Stimulated activated CD4-positive, alpha-beta T cell treated with anti-CD3 and anti-CD28 coated beads, Interleukin-12 subunit alpha, Interleukin-12 subunit beta, amount 100 ng/mL, for 24 hours (primary cell): ENCODE data around the gene CDC37L1.

Source experiments
- DNase-seq, 2 experiments: peaks; one replicate each; pipeline ENCODE4 v3.0.0-alpha.2; 2020; ENCODE audit warnings: low read depth in 2 of 2

The CDC37L1 gene

DNA sequence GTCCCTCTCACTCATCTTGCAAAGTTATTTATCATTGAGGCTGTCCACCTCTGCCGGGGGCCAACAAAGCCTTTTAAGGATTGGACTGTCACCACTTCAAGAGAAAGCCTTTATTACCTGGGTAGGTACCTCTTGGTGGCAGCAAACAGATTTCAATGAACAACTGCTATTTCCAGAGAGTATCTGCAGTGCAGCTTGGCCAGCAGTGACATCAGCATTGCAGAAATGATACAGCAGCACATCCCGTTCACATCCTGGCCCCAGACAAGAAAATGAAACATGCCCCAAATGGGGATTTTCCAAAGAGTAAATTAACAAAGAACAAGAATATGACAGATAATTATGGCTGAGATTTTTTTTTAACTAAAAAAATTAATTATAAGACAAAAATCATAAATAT is 10.8 kb upstream of the CDC37L1 start:
- no peak for DNase-seq

DNA sequence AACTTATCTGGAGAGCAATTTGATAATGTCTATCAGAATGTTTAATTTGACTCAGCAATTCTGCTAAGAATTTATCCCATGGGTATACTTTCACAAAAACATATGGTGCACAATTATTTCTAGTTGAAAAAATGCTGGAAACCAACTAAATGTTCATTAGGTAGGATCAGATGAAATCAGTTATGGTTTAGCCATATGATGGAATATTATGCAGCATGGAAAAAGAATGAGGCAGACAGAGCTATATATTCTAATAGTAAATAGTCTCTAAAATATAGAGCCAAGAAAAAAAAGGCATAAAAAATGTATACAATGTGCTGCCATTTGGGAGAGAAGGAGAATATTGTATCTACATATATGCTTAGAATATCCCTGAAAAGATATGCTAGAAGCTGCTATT is 9.5 kb upstream of the CDC37L1 start:
- no peak for DNase-seq

DNA sequence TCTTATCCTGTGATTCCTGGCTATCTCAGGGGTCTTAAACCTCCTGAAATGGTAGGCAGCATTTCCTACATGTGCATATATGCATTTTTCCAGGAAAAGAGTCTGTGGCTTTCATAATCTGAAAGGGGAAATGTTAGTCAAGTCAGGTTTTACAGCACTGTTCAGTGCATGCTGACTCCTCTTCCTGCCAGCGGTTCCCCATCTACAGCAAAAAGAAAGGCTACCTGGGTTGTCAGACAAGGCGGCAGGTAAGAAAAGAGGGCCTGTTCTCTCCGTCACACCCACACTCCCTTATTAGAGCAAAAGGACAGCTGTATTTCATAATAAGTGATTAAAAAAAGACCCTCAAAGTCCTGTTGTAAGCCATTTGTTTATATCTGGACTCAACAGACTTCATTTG is 8.8 kb upstream of the CDC37L1 start:
- DNase-seq: no peak

DNA sequence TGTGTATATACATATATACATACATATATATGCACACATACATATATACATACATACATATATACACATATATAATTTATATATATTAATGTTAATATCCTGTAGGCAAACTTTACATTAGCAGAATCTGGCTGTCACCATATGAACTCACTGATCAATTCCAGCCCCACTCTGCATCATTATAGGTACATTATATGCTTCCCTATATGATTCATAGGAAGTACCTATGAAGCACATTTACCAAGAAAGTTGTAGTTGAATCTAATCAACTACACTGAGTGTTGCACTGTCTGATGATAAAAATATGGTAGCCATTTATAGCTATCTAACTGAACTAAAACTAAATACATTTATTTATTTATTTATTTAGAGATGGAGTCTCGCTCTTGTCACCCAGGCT is 7.6 kb upstream of the CDC37L1 start:
- DNase-seq: no peak

DNA sequence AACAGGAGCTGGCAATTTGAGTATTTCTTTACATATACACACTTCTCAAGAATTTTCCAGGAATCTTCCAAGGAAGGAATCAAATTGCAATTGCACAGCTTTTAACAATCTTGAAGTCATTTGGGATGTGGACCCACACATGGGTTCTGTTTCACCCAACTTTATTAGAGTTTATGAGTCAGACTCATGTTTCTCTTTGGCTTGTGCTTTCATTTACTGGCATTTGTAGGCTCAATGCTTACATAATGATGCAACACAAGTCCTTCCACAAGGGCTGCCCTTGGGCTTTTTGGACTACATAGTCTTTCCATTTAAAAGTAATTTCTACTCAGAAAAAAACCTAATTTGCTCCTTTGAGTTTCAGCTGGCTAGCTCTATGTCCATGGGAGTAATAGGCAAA is 4.6 kb upstream of the CDC37L1 start:
- no peak for DNase-seq

DNA sequence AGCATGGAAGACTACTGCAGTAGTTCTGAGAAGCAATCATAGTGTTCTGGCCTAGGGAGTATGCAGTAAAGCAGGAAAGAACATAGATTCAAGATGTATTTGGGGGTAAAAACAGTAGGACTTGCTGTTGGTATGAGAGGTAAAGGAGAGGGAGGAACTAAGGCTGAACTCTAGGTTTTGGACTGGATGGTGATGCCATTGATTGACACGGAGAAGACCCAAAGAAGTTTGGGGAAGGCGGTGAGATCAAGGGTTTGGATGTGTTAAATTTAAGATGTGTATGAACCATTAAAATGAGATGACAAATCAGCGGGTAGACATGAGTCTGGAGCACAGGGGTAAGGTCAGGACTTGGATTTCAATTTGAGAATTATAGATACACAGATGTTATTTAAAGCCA is 2.0 kb upstream of the CDC37L1 start:
- no peak for DNase-seq

DNA sequence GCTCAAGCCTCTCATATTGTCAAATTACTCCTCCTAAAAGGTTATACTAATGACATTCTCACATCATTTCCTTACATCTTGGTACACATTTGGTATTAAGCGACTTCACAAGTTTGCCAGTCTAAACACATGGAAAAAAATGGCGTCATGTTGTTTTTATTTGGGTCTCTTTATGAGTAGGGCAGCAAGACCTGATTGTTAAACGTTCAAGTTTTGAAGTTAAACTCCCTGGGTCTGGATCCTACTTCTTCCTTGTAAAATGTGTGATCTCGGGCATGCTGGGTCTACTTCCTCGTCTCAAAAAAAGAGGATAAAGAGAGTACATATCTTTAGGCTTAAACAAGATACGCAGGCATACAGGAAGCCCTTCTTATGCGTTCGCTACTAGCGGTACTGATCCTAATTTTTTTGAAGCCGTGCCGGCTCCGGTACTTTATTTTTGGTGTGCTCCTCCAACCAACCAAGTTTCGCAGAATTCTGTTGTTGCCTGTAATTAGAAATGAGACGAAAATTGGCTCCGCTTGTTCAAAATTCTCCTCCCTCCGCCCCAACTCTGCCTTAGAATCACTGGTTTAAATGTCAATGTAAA is 596 bp upstream of the CDC37L1 start:
- DNase-seq: no peak

DNA sequence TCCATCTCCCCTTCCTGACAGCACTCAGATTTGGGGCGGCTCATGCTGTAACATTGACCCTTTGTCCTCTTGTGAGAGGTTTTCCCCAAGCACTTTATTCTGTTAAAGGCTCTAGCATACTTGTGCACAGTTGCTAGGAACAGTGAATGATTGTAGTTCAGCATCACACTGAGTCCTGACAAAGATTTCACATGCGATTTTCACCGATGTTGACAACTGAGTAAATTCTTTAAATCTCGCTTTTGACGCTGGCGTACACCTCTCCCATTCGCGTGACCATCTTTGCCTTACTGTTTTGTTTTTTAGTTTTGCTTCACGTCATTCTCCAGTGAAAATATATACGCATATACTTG is 780 bp downstream of the CDC37L1 start:
- DNase-seq: no peak

DNA sequence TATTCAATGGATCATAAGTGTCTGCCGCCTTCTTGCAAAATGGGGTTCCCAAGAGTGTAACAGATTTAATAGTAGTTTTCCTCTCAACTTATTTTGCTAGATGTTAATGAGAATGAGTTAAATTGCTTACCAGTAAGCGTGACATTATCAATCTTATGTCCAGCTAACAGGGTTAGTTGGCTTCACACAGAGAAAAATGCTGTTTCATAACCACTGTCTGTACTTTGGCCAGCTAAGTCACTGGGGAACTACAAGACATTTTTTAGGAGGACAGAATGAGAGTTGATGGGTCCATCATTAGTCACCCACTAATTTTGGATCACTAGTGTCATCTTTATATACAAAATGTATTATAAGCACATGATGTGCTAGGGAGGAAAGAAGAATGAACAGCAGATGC is 1.4 kb downstream of the CDC37L1 start:
- no peak for DNase-seq

DNA sequence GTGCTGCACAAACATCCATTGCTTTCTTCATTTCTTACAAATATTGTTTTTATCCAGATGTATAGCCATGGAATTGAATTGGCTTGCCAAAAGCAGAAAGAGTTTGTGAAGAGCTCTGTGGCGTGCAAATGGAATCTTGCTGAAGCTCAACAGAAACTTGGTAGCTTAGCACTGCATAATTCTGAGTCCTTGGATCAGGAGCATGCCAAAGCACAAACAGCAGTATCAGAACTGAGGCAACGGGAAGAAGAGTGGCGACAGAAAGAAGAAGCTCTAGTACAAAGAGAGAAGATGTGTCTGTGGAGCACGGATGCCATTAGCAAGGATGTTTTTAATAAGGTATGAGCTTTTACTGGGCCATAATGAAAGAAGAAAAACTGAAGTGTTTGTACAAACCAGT is 5.5 kb downstream of the CDC37L1 start:
- no peak for DNase-seq

DNA sequence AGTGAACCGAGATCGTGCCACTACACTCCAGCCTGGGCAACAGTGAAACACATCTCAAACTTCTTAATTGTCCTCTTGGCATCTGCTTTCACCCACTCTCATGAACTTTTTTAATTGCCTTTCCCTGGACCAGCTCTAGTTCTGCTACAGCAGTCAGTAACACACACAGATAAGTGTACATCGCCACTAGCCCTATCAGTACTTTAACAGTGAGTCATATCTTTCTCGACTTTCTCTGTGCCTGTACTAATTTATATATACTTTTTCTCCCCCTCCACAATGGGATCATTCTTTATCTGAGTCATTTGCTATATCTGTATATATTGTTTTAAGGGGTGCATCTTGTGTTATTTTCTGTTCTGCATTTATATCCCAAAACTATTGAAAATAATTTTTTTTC is 6.7 kb downstream of the CDC37L1 start:
- DNase-seq: no peak

DNA sequence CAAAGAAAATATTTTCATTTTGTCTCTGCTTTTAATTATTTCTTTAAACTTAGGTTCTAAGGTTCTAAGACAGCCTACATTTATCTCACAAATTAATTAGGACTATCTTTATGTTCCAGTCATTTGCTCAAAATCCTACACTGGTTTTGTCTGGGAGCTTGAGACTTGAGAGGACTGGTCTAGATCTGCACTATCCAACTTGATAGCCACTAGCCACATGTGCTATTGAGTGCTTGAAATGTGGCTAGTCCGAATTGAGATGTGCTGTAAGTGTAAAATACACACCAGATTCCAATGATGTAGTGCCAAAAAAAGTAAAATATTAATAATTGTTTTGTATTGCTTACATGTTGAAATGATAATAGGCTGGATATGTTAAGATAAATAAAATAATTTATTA is 7.2 kb downstream of the CDC37L1 start:
- no peak for DNase-seq

DNA sequence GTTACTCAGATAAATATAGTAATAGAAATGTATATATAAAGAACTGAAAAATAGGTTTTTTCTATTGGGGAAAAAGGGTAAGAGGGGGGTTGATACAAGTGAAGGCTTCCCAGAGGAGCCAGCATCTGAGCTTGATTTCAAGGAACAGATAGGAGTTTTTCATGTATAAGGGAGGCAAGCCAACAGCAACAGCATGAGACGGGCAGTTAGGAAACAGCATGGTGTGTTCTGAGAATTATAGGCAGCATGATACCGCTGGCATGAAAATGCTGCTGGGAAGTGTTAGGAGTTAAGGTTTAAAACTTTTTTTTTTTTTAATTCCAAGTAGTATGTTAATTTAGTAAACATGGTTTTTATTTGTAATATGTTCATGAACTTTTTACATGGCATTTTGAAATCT is 9.7 kb downstream of the CDC37L1 start:
- DNase-seq: no peak

DNA sequence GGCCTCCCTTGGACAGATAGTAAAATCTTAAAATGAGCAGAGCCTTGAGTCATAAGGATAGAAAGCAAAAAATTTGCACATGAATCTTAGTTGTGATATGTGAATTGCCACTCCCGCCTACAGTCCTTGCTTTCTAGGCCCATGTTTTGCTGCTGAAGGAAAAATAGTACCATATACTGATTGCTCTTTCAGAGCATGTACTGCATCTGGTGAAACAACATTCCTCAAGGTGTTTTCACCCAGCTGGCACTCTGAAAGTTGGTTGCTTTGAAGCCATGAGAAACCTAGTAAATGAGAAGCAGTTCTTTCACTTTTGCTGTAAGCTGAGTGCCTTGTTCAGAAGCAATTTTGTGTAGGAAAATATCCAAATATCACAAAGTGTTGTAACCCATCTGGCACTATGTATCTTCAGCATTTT is 10.3 kb downstream of the CDC37L1 start:
- DNase-seq: peak in 1 of 2 experiments; percentile 14

DNA sequence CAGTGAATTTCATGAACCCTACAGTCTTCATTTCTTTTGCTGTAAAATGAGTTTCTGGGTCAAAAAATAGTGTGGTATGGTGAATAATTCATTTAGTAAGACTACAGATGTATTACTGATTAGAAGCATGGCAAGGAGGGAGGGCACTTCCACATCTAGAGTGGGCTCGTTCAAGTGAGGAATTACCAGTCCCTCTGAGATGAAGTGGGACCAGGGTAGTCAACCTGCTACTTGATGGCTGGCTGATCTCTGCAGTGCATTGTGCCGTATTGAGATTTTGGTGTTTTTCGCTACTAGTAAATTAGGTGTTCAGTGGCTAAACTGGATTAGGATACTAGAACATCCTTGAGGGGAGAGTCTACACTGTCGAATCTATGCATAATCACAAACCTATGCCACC is 10.8 kb downstream of the CDC37L1 start:
- DNase-seq: no peak

DNA sequence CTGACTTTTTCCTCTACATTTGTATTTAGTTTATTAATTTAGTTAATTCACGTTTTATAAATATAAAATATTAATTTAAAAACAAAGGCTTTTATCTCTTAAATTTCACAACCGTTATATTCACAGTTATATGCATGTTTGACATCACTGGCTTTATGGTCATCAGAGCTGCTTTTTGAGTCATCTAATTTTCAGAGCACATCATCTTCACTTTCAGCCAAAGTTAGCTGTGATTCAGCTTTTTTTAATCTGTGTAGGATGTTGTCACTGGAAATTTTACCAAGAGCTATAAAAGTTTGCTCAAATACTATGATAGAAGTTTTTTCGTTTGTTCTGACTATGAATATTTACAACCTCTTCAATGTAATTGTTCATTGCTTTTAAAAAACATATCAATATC is 12.4 kb downstream of the CDC37L1 start:
- no peak for DNase-seq

DNA sequence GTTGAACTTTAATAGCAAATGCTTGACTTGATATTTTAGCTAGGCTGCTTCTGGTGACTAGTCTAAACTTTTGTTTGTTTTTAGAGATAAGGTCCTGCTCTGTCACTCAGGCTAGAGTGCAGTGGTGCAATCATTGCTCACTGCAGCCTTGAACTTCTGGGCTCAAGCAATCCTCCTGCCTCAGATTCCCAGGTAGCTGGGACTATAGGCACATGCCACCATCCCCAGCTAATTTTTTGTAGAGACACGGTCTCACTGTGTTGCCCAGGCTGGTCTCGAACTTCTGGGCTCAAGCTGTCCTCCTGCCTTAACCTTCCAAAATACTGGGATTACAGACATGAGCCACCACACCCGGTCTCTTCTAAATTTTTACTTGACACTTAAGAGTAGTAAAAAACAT is 20.7 kb downstream of the CDC37L1 start:
- no peak for DNase-seq

DNA sequence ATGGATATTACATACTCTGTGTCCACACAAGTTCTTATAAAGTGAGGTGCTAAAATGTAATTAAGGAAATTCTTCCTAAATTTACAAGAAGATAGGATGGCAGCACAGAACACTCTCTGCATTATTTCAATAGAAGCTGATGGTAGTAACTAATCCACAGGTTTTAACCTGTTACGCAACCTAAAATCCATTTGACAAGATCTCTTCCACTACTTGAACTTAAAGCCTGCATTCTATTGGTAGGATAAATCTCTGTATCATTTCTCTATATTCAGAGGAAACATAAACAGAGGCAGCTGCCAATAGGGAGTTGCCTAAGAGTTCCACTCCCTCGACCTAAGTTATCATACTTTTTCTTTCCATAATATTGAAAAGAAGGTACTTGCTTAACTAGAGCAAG is 21.6 kb downstream of the CDC37L1 start:
- DNase-seq: no peak

DNA sequence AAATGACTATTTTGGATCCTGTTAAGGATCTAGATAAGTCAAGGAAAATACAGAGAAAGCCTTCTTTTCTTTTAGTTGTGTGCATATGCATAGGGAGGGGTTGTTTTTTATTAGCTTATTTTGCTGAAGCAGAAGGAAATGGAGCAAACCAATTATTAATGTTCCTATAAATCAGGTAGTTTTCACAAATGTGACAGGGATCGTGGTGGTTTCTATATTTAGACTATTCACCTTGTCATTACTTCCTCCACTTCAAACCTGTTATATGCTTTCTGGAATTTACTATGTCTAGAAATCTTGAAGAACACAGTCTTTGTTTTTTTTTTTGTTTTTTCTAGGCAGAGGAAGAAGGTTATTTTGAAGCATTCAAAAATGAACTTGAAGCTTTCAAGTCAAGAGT is 22.2 kb downstream of the CDC37L1 start:
- DNase-seq: no peak

DNA sequence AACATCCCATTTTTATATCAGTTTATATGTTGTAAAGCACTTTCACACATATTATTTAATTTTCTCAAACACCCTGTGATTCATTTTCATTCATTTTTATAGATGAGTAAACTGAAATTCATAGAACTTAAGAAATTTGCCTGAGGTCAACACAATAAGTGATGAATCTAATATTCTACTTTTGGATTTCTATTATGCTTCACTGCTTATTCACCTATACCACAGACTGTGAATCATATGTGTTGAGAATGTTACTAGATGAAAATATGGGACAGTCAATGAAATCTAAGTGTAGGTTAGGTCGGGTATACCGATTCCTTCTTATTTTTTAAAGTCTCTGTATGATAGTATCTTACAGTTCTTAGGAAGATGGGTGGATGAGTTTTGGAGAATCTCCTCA is 24.8 kb downstream of the CDC37L1 start:
- DNase-seq: no peak

DNA sequence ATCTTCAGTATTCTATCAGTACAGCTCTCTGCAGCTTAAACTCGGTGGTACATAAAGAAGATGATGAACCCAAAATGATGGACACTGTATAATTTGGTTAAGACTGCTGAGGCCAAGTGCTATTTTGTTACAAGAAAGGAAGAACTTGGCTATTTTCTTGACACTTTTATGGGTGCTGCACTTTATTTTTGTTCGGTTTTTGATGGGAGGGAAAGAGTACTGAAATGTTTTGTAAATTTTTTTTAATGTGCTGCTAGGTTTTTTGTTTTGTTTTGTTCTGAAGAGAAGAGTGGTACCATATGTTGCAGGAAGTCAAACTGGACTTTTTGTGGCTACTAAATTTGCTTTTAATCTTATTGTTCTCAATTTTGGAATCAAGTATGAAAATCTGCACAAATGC is 26.7 kb downstream of the CDC37L1 start:
- no peak for DNase-seq

DNA sequence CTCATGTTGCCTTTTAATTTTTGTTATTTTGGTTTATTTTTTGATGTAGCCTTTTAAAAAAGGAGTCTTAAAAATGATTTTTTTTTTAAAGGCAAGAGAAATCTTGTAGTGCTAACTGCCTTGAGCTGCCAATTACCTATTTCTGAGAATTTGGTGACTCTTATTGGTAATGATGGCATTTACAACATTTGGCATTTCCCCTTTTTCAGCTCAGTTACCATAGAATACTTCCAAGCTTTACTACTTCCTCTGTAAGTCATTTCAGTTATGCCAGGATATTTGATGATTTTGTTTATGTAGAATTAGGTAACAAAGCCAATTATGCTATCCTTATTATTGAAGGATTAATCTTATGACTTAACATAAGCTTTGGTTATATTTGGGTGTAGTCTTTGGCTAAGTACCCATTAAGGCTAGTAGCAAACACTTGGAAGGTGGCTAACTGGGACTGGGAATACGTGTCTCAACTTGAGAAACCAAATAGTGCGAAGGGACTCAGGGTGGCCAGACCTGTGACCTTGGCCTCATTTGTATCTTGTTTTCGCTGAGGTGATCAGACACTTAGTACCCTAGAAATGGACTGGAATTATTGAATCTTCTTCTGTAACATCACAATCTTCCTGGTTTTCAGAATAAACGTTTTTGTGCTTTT is 27.7 kb downstream of the CDC37L1 start:
- no peak for DNase-seq

DNA sequence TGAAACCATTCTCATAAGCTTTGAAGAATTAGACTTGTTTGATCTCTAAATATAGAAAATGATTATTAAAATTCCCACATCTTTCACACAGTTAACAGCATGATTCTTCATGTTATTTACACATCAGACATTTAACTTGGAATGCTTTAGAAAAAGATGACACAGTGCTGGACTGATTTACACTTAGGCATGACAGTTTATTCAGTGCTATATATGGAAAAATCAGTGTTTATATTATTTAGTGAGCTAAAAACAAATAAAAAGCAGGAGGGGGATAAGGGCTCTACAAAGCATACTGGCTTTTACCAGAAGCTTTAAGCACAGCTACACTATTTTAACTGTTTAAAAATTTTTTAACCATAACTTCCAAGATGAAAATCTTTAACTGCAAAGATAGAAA is 30.0 kb downstream of the CDC37L1 start:
- DNase-seq: no peak

DNA sequence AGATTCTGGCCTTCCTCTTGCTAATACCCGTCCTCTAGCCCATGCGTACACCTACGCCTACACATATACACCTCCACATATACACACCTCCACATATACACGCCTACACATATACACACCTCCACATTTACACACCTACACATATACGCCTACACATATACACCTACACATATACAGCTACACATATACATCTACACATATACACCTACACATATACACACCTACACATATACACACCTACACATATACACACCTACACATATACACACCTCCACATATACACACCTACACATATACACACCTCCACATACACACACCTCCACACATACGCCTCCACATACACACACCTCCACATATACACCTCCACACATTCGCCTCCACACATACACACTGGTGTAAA is 34.5 kb downstream of the CDC37L1 start:
- DNase-seq: no peak
